GM18498 (cell line): Measurements from ENCODE around the gene NCAPG.

Source experiments
- ATAC-seq: cut with Tn5 transposase; IDR thresholded peaks from one replicate; pipeline ENCODE4 v1.9.1; 2021; ENCODE audit warnings: mild to moderate bottlenecking, moderate library complexity; ENCODE audit not compliant: unreplicated experiment

Gene NCAPG

GRCh38 chr4:17875402-17876070, 64.8 kb downstream of the NCAPG start:
- ATAC-seq = peak; percentile 93

- no peak for ATAC-seq
Measured at GRCh38 chr4:17876943-17877342, 66.2 kb downstream of the NCAPG start.

DNA sequence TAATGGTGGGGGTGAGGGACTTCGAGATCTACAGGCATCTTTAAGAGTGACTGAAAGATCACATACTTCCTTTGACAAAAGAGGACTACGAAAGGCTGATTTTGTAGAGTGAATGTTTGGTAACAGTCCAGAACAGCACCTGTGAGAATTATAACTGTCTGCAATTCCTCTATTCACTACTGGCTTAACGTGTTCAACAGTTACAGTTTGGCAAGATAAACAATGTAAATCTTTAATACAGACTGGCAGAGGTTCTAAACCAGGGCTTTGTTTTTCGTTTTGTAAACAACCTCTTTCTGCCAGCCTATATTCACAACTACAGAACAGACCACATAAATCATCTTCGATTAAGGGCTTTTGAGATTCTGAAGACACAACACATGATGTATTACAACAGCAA, 66.9 kb downstream of the NCAPG start:
- ATAC-seq = no peak

DNA sequence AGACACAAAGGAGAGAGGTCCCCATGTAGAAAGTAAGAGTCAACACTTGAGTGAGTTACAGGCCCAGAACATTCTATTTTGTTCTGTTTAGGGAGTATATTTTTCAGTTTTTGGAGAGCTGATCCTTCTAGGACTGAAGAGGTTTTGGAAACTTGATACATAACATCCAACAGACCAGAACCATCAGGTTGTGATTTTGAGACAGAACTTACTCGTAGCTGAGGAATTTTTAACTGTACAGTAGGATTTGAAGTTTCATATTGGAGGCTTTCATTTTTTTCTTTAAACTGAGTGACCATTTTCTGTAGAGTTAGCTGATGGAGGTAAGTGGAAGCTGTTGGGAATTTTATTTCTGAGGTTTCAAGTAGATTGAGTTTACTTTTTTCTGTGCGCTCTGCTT, 73.3 kb downstream of the NCAPG start:
- no peak for ATAC-seq

- no peak for ATAC-seq
Measured at GRCh38 chr4:17884511-17884910, 73.7 kb downstream of the NCAPG start.

DNA sequence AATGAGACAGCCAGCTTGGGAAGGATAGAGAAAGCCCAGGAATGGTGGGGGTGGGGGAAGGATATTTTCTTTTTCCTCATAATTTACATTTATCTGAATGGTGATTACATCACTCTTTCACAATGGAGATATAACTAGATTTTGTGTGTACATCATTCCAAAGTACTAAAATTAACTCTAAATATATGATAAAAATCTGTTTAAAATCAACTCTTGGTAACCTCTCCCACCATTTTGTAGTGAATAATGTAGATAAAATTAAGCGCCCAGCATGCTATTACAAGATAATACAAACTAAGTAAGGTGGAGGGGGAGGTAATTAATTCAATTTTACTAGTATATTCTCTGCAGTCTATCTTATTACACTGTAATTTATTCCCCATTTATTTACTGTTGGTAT, 78.9 kb downstream of the NCAPG start:
- ATAC-seq = no peak

GRCh38 chr4:17894421-17894820, 83.6 kb downstream of the NCAPG start:
- ATAC-seq = no peak
